HG03095 (cell line): ENCODE measurements around the gene ARL14EP.

ENCODE experiments used
- ATAC-seq: cut with Tn5 transposase; IDR thresholded peaks from one replicate; pipeline ENCODE4 v1.9.1; 2021; ENCODE audit warnings: moderate library complexity; ENCODE audit not compliant: unreplicated experiment

The ARL14EP gene

DNA sequence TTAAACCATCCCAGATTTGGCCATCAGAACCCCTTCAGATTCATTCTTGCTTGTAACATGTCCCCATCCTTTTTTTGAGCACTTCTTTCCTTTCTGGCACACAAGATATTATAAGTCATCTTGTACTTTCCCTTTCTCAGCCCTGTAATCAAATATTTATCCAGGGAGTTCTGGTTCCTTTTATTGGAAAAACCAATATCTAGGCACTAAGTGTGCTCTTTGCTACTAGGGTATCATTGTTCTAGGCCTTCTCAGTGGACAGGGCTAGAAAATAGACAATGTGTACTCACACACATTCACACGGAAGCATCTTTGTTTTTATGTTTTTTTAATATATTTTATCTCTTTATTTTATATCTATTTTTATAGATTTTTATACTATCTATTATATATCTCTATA is 47.3 kb downstream of the ARL14EP start:
- ATAC-seq = no peak

DNA sequence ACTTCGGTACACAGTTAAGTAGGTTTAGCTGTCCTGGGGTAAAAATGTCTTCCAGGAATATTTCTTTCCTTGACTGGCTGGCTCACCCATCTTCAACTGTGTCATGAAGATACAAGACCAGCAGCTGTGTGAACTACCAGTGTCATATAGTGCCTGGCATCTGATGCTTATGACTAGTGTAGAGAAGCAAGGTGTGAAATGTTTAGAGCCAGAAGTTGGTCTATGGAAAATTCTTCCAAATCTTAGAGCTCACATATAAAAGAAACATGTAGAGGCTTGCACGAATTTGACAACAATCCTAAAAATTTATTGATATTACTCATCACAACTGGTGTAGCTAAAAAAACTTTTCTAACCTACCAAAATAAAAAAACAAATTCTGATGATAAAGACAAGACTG is 54.4 kb downstream of the ARL14EP start:
- ATAC-seq = no peak

GRCh38 chr11:30380846-30381245 is 57.9 kb downstream of the ARL14EP start:
- no peak for ATAC-seq

DNA sequence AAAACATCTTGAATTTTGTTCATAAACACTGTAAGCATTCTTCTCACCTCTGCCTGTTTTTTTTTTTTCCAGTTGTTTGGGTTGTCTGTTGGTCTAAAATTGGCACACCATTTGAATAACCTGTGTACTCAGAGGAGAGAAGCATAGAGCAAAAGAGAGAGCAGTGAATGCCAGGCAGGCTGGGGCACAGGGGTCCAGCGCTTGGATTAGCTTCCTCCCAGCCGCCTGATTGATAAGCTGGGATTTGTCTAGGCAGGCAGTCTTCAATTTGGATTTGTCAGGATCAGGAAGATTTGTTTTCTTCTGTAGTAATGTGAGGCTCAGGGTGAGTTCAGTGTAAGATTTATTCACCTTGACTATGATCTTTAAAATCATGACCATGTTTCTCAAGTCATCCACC is 59.0 kb downstream of the ARL14EP start:
- ATAC-seq = no peak
